ENCODE results near the gene C17orf114.

The C17orf114 gene

DNA sequence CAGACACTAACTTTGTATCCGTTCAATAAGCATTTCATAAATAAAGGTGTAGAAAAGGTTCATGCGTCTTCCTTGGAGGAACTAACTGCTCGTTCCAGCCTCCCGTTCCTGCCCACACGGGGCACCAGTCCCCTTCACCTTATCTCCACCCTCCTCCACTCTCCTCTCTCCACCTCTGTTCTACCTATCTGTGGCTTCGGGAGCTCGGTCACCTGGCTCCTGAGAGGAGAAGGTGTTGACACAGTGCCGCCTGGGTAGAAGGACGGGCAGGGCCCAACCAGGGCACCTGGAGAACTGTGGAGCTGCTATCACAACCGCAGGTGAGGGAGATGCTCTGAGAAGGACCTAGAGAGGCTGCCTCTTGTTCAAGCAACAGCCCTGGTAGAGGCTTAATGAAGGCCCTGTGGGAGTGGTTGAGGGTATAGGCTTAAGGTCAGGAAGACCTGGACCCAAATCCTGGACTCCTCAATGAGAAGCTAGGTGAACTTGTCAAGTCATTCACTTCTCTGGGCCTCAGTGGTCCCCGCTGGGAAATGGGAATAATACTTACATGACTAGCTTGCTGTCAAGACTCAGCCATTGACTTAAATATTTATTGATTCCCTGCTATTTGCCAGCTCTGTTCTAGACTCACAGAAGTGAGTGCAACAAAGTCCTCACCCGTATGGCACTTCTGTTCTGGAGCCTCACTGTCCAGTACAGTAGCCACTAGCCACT, 21.4 kb upstream of the C17orf114 start:
- DNase-seq (ENCODE audit: low read depth), result no peak

DNA sequence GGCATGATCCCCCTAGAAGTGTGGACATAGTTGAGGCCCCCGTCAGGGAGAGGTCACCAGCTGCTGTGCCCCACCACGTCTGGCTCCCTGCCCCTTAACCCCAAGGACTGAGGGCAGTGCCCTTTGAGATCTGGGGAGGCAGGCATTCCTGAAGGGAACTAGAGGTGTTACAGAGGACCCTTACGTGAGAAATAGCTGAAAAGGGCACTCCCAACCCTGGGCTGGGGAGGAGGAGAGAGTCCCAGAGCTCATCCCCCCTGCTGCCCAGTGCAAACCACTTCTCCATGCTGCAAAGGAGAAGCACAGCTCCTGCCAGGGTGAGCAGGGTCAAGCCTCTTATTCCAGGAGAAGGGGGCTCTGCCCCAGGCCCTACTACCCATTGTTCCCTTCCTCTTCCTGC, 20.7 kb upstream of the C17orf114 start:
- no peak for DNase-seq (ENCODE audit: low read depth)

DNA sequence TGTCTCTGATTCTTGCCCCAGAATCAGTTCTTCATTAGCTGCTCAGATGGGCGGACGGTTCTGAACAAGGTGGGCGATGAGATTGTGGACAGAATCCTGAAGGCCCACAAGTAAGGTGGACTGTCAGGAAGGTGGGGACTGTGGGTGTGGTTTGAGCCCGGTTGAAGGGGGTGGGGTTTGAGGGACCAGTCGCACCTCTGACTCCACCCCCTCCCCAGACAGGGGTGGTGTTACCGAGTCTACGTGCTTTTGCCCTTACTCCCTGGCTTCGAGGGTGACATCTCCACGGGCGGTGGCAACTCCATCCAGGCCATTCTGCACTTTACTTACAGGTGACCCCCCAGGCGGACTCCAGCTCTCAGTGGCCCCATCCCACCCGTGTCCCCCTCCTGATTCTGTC, 16.1 kb upstream of the C17orf114 start:
- DNase-seq (ENCODE audit: low read depth), result no peak

DNA sequence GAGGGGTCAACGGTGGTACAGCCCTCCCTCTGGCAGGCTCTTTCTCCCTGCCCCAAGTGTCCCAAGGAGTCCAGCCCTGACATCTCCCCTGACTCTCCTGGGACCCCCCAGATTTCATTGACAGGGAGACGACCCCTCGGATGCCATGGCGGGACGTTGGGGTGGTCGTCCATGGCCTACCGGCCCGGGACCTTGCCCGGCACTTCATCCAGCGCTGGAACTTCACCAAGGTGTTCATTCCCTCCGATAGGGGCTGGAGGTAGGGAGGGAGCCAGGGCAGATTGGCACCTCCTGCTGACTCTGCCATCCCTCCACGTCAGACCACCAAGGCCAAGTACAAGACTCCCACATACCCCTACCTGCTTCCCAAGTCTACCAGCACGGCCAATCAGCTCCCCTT, 14.7 kb upstream of the C17orf114 start:
- no peak for DNase-seq (ENCODE audit: low read depth)

DNA sequence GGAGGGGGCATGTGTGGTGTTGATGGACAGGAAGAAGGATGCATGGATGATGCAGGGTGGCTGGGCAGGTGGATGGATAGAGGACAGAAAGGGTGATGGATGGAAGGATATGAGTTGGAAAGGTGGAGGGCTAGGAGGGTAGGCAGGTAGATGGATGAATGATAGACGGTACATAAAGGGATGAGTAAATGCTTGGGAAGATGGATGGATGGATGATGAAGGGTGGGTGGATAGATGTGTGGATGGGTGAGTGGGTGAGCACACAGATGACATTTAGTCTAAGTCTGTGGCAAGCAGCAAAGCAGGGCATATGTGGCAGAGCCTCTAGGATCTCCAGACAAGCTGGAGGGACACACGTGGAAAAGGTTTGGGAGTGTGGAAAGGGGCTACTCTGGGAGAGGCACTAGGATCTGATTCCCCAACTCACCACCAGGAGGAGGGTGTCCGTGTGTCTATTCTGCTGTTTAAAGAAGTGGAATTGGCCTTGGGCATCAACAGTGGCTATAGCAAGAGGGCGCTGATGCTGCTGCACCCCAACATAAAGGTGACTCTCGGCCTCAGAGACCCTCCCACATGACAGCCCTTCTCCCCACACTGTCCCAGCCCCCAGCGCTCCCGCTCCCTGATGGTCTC, 13.0 kb upstream of the C17orf114 start:
- no peak for DNase-seq (ENCODE audit: low read depth)

DNA sequence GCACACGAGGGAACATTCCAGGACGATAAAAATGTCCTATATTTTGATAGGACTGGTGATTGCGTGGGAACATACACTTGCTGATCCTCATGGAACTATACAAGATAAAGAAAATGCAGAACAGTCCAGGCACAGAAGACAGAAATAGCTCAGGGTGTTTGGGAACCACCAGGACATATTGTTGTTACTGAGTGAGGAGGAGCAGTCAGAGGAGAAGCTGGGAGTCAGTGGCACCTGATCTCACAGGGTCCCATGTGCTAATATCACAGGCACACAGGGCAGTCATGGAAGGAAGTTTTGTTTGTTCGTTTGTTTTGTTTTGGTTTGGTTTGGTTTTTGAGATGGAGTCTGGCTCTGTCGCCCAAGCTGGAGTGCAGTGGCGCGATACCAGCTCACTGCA, 10.6 kb upstream of the C17orf114 start:
- DNase-seq (ENCODE audit: low read depth), result no peak

DNA sequence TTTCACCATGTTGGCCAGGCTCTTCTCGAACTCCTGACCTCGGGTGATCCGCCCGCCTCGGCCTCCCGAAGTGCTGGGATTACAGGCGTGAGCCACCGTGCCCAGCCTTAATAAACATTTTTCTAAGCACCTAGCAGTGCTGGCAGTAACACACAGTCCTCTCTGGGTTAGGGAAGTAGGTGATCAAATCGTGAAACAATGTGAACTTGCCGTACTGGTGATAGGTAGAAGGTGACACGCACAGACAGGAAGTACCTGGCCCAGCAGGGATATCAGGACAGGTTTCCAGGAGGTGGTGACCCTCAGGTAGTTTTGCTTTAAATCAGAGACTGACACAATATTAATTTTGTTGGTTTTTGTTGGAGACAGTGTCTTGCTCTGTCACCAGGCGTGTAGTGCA, 9.3 kb upstream of the C17orf114 start:
- no peak for DNase-seq (ENCODE audit: low read depth)

DNA sequence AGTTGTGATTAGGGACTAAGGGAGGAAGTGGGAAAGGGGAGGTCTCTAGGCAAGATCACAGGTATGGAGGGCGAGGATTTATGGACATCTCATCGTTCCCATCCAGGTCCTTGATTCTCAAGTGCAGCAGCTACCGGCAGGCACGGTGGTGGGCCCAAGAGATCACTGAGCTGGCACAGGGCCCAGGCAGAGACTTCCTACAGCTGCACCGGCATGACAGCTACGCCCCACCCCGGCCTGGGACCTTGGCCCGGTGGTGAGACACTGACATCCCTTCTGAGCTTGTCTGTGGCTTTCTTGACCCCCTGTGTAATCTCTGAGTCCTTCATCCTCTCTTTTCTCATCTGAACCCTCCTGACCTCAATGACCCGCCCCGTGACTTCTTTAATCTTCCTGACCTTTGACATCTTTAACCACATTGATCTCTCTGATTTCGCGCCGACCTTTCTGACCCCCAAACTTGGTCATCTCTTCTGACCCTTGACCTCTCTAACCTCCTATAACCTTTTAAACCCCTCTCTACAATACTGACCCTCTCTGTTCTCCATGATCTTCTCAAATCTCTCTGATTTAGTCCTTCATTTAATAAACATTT, 8.7 kb upstream of the C17orf114 start:
- no peak for DNase-seq (ENCODE audit: low read depth)

DNA sequence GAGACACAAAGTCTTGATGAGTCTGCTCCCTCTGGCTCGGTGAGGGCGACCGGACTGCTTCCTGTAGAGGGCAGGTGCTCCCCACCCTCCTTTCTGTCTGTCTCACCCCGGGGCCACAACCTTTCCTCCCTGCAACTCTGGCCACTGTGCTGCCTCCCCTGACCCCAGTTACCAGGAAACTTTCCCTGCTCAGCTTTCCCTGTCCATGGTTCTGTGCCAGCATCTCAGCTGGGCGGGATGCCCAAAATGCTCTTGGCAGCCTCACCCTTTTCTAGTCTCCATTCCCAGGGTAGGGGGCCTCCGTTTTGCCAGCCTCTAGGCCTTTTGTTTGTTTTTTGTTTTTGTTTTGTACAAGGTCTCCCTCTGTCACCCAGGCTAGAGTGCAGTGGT, 6.2 kb upstream of the C17orf114 start:
- no peak for DNase-seq (ENCODE audit: low read depth)

DNA sequence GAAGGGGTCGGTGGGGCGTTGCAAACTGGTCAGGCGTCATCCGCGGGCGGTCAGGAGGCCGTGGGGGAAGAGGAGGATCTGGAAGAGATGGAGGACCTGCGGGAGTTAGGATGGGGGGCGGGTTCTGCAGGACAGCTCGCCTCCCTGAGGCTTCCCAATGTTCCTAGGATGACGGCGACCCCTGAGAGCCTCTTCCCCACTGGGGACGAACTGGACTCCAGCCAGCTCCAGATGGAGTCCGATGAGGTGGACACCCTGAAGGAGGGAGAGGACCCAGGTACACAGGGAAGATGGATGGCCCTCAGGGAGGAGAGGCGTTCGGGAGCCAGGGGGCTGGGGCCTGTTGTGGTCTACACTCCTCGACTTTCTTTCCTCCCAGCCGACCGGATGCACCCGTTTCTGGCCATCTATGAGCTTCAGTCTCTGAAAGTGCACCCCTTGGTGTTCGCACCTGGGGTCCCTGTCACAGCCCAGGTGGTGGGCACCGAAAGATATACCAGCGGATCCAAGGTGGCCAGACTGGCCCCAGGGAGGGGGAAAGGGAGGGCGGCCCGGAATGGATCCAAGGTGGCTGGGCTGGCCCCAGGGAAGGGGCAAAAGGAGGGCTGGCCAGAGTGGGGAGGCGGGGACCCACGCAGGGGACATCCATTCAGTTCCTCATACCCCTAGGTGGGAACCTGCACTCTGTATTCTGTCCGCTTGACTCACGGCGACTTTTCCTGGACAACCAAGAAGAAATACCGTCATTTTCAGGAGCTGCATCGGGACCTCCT, 5.7 kb upstream of the C17orf114 start:
- DNase-seq (ENCODE audit: low read depth), result no peak

DNA sequence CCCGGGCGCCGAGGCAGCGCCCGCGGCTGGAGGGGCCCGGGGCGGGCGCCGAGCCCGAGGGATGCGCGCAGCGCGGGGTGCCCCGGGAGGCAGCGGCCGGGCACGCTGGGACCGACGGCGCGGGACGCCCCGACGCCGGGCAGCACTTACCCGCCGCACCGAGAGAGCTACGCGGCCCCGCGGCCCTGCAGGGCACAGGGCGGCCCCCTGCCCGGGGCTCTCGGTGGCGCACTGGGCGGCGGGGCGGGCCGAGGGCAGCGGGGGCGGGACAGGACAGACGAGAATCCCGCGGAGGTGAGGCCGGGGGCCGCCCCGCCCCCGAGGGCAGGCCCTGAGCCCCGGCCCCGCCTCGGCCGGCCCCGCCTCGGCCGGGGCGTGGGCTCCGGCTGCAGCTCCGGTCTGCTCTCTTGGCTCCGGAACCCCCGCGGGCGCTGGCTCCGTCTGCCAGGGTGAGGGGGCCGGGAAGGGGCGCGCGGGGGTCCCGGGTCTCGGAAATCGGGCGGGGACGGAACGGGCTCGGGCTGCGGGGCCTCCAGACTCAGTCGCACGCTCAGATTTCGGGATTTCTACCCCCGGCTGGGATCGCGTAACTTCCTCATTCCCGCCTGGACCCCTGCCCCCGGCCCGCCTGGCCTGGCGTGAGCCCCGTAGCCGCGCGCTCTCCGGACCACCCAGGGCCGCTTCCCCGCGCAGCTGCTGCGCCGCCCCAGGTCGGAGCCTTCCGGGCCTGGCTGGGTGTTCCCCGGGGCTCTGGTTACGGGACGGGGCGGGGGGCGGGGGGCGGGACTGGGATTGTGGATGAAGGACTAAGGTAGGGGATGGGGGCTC, 4.9 kb upstream of the C17orf114 start, which contains the start of gene PLD2:
Gene PLD2, plus strand, starts transcription at position 376 of the 828 bp plus-strand sequence. CDS start 621 bp downstream, outside the sequence.
- DNase-seq (ENCODE audit: low read depth), result peak; percentile 83

DNA sequence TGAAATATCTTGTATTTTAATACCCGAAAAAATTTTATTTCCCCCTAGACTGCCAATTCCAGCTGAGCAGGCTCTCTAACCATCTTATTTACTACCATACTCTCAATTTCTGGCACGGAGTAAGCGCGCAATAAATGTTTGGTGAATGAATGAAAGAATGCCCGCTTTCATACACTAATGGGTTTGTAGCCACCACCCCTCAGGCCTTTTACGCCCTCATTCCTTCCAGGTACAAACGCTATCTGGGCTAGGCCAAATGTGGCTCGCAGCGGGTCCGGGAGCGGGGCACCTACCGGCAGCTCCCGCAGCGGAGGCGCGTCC, 4.3 kb upstream of the C17orf114 start:
- no peak for DNase-seq (ENCODE audit: low read depth)

DNA sequence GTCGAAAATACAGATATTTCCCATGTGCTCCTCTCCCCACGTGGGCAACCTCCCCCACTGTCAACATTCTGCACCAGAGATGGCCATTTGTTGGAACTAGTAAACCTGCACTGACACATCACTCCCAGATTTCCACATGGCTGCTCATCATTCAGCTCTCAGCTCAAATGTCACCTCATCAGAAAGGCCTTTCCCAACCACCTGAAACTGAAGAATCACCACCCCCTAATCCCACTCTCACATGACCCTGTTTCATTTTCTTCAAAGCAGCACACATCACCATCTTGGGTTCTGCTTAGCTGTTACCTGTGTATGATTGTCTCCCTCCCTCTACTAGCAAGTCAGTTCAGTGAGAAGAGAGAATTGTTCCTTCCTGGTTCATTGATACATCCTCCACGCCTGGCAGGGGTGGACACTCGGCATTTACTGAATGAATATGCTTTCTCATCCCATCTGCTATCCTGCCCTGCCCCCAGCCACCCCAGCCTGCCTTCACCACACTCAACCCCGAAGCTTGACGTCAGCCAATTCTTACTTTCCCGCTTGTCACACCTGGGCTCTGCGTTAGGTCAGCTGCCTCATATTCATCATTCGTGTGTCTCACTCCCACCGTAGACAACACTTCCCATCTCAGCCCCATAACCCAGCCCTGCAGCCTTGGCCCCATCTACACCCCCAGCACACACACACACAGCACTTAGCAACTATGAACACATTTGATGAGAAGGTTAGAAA, 1.5 kb downstream of the C17orf114 start:
- no peak for DNase-seq (ENCODE audit: low read depth)

DNA sequence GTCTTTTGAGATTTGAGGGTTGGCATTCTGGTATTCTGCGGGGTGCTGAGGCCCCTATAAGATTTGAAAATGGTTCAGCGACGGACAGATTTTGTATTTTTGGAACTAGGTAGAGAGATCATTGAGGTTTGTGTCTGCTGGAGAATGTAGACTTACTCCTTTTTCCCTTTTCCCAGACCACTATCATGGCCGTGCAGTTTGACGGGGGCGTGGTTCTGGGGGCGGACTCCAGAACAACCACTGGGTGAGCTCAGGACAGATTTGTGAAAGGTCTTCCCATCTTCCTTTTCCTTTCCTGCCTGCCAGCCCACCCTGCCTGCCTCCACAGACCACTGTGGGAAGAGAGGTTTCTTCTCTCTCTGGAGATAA, 5.6 kb downstream of the C17orf114 start:
- no peak for DNase-seq (ENCODE audit: low read depth)

DNA sequence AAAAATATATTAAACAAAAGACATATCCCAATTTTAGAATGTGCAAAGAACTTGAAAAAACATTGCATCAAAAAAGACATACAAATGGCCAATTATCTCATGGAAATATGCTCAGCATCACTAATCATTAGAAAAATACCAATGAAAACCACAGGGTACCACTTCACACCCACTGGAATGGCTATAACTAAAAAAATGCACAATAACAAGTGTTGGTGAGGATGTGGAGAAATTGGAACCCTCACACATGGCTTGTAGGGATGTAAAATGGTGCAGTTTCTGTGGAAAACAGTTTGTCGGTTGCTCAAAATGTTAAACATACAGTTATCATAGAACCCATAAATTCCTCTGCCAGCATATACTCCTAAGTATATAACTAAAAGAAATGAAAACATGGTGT, 7.0 kb downstream of the C17orf114 start:
- no peak for DNase-seq (ENCODE audit: low read depth)

DNA sequence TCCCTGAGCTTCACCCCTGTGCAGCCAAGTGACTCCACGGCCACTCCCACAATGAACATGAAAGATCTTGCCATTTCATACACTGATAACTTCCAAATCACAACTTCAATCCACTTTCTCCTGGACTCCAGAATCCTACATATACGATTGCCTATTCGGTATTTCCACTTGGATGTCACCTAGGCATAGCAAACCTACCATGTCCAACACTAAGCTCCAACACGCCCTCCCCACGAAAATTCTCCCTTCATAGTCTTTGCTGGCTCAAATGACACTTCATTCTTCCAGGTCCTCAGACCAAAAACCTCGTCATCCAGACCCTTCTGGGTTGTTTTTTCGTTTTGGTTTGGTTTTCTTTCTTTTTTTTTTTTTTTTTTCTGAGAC, 11.4 kb downstream of the C17orf114 start:
- no peak for DNase-seq (ENCODE audit: low read depth)

DNA sequence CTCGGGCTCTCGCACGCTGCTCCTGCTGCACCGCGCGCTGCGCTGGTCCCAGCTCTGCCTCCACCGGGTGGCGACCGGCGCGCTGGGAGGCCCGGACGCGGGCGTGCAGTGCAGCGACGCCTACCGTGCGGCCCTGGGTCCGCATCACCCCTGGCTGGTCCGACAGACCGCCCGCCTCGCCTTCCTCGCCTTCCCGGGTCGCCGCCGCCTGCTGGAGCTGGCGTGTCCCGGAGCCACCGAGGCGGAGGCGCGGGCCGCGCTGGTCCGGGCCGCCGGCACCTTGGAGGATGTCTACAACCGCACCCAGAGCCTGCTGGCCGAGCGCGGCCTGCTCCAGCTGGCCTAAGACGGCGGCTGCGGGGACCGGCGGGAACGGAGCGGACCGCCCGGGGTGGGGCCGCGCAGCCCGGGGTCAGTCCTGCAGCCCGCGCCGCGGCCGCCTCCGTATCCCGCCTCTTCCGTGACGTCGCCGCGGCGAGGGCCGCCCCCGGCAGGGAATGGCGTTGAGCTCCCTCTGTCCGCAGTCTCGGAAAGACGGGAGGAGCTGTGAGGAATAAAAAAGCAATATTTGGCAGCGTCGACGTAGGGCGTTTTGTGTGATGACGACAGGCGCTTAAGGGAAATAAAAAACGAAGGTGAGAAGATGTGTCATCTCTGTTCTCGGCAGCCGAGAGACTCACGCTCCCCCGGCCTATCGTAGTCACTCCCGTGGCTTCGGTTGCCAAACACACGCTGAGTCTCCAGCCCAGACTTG, 12.0 kb downstream of the C17orf114 start:
- peak; percentile 69 for DNase-seq (ENCODE audit: low read depth)

DNA sequence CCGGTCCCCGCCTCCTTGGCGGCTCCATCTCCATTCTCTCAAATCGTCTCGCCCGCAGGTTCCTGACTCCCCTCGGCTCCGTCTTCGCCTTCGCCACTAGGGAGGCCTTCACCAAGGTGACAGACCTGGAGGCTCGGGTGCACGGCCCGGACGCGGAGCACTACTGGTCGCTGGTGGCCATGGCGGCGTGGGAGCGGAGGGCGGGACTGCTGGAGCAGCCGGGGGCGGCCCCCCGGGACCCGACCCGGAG, 12.5 kb downstream of the C17orf114 start:
- no peak for DNase-seq (ENCODE audit: low read depth)

DNA sequence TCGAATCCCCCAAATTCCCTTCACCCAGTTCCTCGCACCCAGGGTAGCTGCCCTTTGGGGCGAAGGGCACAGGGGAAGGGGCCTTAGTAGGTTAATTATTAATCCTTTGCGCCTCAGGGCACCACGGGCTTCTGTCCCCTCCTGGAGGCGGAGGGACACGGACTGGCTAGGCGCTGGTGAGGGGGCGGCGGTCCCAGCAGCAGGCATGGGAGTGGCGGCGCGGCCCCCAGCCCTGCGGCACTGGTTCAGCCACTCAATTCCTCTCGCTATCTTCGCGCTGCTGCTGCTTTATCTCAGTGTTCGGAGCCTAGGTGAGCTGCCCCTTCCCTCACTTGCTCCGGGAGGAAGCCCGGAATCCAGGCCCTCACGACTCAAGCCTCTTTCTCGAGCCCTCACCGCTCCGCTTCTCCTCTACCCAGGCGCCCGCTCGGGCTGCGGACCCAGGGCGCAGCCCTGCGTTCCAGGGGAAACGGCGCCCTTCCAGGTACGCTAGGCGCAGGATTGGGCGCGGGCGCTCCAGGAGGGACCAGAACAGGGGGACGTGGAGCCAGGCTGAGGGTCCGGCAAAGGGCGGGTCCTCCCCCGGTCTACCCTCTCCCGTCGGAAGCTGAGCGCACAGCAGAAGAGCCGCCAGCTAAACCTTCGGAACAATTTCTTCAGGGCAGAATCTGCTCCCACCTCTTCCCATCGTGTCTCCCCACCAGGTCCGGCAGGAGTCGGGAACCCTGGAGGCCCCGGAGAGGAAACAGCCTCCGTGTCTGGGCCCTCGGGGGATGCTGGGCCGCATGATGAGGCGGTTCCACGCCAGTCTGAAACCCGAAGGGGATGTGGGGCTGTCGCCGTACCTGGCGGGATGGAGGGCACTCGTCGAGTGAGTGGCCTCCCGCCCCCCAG, 13.1 kb downstream of the C17orf114 start, which contains the start of gene GLTPD2:
Gene GLTPD2, plus strand, starts transcription at position 158 of the 894 bp plus-strand sequence. Its CDS starts 48 bp downstream, at position 206.
- no peak for DNase-seq (ENCODE audit: low read depth)

Measured in activated T-cell treated with anti-CD3 and anti-CD28 coated beads for 1 hour (primary cell).